GM13976 (cell line): ENCODE results near the gene COL4A1.

ENCODE experiments used
- DNase-seq: peaks from one replicate; pipeline ENCODE4 v3.0.0; 2012; ENCODE audit warnings: low spot score
- in situ Hi-C: fragments of 300-500 bp; cut with MboI; formaldehyde crosslinking; loops from one replicate; pipeline ENCODE4 v1.12.0; 2022; ENCODE audit warnings: low sequenced_read_pairs, mixed read lengths, inconsistent platforms; ENCODE audit not compliant: unreplicated experiment
- TF ChIP-seq, protein P1 (sequence below): IDR thresholded peaks from 2 replicates; pipeline ENCODE4 v1.5.1; 2012; ENCODE audit warnings: borderline replicate concordance, mild to moderate bottlenecking; ENCODE audit not compliant: insufficient read depth; ENCODE audit errors: extremely low read depth, missing control alignments, control extremely low read depth

The COL4A1 gene

DNA sequence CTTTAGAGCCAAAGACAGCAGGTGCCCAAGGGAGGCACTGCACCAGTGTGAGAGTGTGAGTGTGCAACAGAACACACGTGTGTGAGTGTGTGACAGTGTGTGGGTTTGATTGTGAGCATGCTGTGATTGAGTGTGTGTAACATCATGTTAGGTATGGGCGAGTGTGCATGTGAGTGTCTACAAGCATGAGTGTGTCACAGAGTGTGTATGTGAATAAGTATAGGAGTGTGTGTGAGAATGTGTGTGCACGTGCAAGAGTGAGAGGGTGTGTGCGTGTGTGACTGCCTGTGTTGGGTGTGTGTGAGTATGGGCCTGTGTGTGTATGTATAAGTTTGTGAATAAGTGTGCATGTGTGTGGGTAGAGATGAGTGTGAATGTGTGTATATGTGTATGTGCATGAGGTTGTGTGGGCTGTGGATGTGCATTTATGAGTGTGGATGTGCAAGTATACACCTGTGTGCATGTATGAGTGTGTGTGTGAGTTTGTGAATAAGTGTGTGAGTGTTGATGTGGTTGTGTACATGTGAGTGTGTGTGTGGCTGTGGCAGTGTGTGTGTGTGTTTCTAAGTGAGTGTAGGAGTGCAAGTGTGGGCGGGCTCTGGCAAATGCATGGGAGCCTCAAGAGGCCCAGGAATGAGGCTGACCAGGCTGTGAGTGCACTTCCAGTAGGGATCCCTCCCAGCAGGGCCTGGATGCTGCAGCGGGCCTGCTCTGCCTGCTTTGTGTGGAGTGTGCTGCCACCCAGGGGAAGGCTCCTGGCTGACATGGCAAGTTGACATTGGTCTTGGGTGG, 198.4 kb downstream of the COL4A1 start:
- DNase-seq = peak; percentile 54
- TF ChIP-seq, protein P1, sequence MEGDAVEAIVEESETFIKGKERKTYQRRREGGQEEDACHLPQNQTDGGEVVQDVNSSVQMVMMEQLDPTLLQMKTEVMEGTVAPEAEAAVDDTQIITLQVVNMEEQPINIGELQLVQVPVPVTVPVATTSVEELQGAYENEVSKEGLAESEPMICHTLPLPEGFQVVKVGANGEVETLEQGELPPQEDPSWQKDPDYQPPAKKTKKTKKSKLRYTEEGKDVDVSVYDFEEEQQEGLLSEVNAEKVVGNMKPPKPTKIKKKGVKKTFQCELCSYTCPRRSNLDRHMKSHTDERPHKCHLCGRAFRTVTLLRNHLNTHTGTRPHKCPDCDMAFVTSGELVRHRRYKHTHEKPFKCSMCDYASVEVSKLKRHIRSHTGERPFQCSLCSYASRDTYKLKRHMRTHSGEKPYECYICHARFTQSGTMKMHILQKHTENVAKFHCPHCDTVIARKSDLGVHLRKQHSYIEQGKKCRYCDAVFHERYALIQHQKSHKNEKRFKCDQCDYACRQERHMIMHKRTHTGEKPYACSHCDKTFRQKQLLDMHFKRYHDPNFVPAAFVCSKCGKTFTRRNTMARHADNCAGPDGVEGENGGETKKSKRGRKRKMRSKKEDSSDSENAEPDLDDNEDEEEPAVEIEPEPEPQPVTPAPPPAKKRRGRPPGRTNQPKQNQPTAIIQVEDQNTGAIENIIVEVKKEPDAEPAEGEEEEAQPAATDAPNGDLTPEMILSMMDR = peak; percentile 32
- in situ Hi-C loops = loop anchor here (25.0 kb wide), 1 partner anchor 1146 kb away; no protein-coding TSS in a partner anchor

DNA sequence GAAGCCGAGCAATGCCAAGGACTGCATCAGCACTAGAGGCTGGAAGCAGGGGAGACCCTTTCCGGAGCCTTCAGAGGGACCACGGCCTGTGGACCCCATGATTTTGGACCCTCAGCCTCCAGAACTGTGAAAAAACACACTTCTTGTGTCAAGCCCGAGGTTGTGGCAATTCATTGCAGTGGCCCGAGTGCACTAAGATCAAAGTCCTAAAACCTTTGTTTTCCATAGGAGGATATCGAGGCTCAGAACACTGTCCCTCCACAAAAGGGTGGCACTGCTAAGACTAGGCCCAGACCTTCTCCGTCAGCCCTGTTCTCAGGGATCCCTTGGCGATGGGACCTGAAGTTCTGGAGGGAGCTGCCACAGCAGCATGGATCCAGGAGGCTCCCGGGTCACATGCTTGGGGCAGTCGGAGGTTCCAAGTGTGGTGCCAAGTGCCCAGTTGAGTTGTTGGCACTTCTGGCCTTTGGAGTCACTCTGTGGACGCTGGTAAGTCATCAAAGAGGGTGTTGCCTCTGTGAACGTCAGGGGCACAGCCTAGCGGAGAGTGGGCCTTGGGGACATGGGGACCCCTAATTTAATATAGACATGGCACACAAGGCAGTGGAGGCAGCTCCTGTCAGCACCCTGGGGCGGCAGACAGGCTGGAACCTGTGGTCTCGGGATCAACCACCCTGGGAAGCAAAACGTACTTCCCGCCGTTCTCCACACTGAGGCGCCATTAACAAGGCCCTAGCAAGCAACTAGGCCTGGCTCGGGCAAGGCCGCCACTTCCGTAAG, 199.2 kb downstream of the COL4A1 start:
- no peak for DNase-seq
- TF ChIP-seq, protein P1 = no peak
- in situ Hi-C loops = loop anchor here (25.0 kb wide), 1 partner anchor 1145 kb away; no protein-coding TSS in a partner anchor

DNA sequence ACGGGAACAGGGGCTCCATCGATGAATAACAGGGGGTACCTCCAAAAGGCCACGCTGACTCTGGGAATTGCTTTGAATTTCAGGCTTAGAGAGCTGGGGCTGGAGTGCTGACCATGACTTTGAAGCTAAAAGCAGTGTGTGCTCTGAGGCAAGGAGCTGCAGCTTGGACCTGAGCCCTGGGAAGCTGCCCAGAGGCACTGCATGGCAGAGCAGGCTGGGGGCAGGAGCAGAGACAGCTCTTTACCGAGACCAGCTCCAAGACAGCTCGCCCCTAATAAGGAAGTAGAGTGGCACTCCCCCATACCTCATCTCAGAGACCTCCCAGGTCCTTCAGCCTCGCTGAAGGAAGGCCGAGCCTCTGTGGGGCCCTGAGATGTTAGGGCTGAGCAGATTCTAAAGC, 200.2 kb downstream of the COL4A1 start:
- no peak for DNase-seq
- in situ Hi-C loops = loop anchor here (25.0 kb wide), 1 partner anchor 1144 kb away; no protein-coding TSS in a partner anchor
- TF ChIP-seq, protein P1 = no peak

DNA sequence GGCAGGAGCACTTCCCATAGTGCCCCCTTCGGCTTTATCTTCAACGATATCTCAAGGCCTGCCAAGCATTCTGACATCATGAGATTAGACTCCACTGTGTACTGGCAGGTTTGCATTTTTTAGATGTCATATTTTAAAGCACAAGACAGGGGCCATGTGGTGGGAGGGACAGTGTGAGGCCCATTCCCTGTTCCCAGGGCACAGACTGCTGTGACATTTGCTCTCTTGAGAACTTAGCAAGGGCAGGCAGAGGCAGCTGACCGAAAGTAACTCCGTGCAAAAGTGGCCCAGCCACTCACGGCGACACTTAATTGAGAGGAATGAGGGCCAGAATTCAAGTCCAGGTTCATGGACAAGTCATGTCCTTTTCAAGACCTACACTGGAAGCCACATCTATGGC, 201.8 kb downstream of the COL4A1 start:
- TF ChIP-seq, protein P1 = no peak
- in situ Hi-C loops = loop anchor here (25.0 kb wide), 1 partner anchor 1143 kb away; no protein-coding TSS in a partner anchor
- no peak for DNase-seq

DNA sequence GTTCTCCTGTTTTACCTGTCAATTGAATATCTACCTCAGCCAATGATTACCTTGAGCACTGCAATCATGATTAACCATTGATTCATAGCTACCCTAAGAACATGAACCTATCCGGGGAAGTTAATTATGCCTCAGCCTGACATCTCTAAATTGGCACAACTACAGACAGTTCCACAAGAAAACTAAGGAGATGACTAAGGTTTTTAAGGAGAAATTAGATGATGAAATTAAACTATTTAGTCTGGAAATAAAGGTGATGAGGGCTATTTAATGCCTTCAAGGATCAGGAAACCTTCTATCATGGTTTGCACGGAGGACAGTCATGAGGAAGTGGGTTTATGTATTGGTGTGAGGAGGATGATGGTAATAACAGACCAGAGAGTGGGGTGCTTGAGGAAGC, 203.4 kb downstream of the COL4A1 start:
- TF ChIP-seq, protein P1 = no peak
- in situ Hi-C loops = loop anchor here (25.0 kb wide), 1 partner anchor 1141 kb away; no protein-coding TSS in a partner anchor
- no peak for DNase-seq

DNA sequence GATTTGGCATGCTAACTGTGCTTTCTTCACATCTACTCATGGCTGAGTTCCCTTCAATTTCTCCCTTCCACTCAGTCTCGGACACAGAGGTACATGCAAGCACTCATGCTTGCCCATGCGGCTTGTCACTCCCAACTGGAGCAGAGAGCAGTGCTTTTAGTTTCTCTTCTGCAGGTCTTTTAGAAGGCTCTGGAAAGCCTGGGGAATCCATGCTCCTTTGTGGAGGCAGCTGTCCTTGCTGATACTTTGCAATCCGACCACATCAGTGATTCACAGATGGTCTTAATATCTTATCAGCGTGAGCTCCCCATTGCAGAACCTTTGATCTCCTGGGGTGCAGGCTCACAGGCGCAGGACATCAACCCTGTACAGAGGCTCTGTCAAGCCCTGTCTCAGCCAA, 203.9 kb downstream of the COL4A1 start:
- TF ChIP-seq, protein P1 = no peak
- no peak for DNase-seq
- in situ Hi-C loops = loop anchor here (25.0 kb wide), 1 partner anchor 1141 kb away; no protein-coding TSS in a partner anchor
